Neural cell (in vitro differentiated cells): ENCODE data around the gene C14orf132. TPM values are rescaled to one million over a fixed set of nuclear protein-coding genes. Genes with fewer than 3 reads are reported as not detected.

Experiments used
- H2AFZ ChIP-seq: fragments of 200-600, 300-800 bp; sonication (generic), shearing (Covaris generic); 2 replicates; pipeline ENCODE4 v1.6.0; 2014; ENCODE audit warnings: low read depth, mild to moderate bottlenecking, antibody characterized with exemption, low read length, moderate library complexity
- H3F3A ChIP-seq: fragments of 200-600 bp; shearing (Covaris generic); 2 replicates; pipeline ENCODE4 v1.6.1; 2016; ENCODE audit warnings: mild to moderate bottlenecking, moderate library complexity, mixed read lengths, antibody characterized with exemption, low read length; ENCODE audit not compliant: insufficient read depth, poor library complexity, severe bottlenecking
- H3K27ac ChIP-seq: fragments of 200-600, 300-800 bp; sonication (generic), shearing (Covaris generic); 2 replicates; pipeline ENCODE4 v1.5.1; 2014; ENCODE audit warnings: mild to moderate bottlenecking, low read length, moderate library complexity
- H3K27me3 ChIP-seq: fragments of 300-800, 200-600 bp; sonication (generic), shearing (Covaris generic); 2 replicates; pipeline ENCODE4 v1.6.0; 2014; ENCODE audit warnings: mild to moderate bottlenecking, low read depth, low read length, moderate library complexity; ENCODE audit not compliant: insufficient read depth
- H3K36me3 ChIP-seq: fragments of 300-800, 200-600 bp; sonication (generic), shearing (Covaris generic); 2 replicates; pipeline ENCODE4 v1.5.1; 2014; ENCODE audit warnings: mild to moderate bottlenecking, antibody characterized with exemption, low read length, moderate library complexity; ENCODE audit not compliant: insufficient read depth
- H3K4me2 ChIP-seq: fragments of 300-800, 200-600 bp; sonication (generic), shearing (Covaris generic); 2 replicates; pipeline ENCODE4 v1.6.0; 2014; ENCODE audit warnings: mild to moderate bottlenecking, low read length
- H3K4me3 ChIP-seq: fragments of 300-800, 200-600 bp; sonication (generic), shearing (Covaris generic); 2 replicates; pipeline ENCODE4 v1.5.1; 2014; ENCODE audit warnings: mild to moderate bottlenecking, low read length, moderate library complexity
- H3K79me2 ChIP-seq: fragments of 200-600 bp; shearing (Covaris generic); replicated peaks from 2 replicates; pipeline ENCODE4 v1.6.0; 2014; ENCODE audit warnings: mild to moderate bottlenecking, low read length, moderate library complexity; ENCODE audit not compliant: insufficient read depth
- H3K9ac ChIP-seq: fragments of 300-800, 200-600 bp; sonication (generic), shearing (Covaris generic); 2 replicates; pipeline ENCODE4 v1.6.1; 2016; ENCODE audit warnings: mild to moderate bottlenecking, low read length, mixed read lengths
- H3K9me2 ChIP-seq: fragments of 200-600 bp; shearing (Covaris generic); 2 replicates; pipeline ENCODE4 v1.6.1; 2016; ENCODE audit warnings: mild to moderate bottlenecking, low read length, mixed read lengths; ENCODE audit not compliant: insufficient read depth
- H3K9me3 ChIP-seq: fragments of 200-600, 300-800 bp; sonication (generic), shearing (Covaris generic); 2 replicates; pipeline ENCODE4 v1.6.1; 2016; ENCODE audit warnings: mild to moderate bottlenecking, mixed run types, low read length, moderate library complexity, mixed read lengths
- H4K20me1 ChIP-seq: fragments of 200-600 bp; shearing (Covaris generic); 2 replicates; pipeline ENCODE4 v1.6.1; 2016; ENCODE audit warnings: mild to moderate bottlenecking, mixed run types; ENCODE audit not compliant: insufficient read depth
- CTCF ChIP-seq: fragments of 450-650 bp; IDR thresholded peaks from 2 replicates; pipeline ENCODE4 v1.5.1; 2014; ENCODE audit warnings: antibody characterized with exemption, mild to moderate bottlenecking, moderate library complexity; ENCODE audit not compliant: poor library complexity, severe bottlenecking
- EP300 ChIP-seq: fragments of 450-650 bp; conservative IDR thresholded peaks from 2 replicates; pipeline ENCODE4 v1.6.1; 2014; ENCODE audit warnings: antibody characterized with exemption, mild to moderate bottlenecking, moderate library complexity; ENCODE audit not compliant: poor library complexity, severe bottlenecking
- EZH2 ChIP-seq: fragments of 200-600, 300-800 bp; shearing (Covaris generic), sonication (generic); IDR thresholded peaks from 2 replicates; pipeline ENCODE4 v1.6.1; 2014; ENCODE audit warnings: antibody characterized with exemption, low read length, borderline replicate concordance, mild to moderate bottlenecking; ENCODE audit not compliant: insufficient read depth, poor library complexity, severe bottlenecking
- MXI1 ChIP-seq: fragments of 450-650 bp; conservative IDR thresholded peaks from 2 replicates; pipeline ENCODE4 v1.6.1; 2014; ENCODE audit warnings: antibody characterized with exemption, mild to moderate bottlenecking; ENCODE audit not compliant: poor library complexity, severe bottlenecking
- POLR2AphosphoS5 ChIP-seq: IDR thresholded peaks from 2 replicates; pipeline ENCODE4 v1.6.1; 2012
- RAD21 ChIP-seq: fragments of 450-650 bp; conservative IDR thresholded peaks from 2 replicates; pipeline ENCODE4 v1.6.1; 2014; ENCODE audit warnings: antibody characterized with exemption, mild to moderate bottlenecking, moderate library complexity
- REST ChIP-seq: IDR thresholded peaks from 2 replicates; pipeline ENCODE4 v1.6.1; 2012; ENCODE audit warnings: borderline replicate concordance
- SMC3 ChIP-seq: fragments of 450-650 bp; conservative IDR thresholded peaks from 2 replicates; pipeline ENCODE4 v1.6.1; 2014; ENCODE audit warnings: antibody characterized with exemption, mild to moderate bottlenecking, moderate library complexity; ENCODE audit not compliant: poor library complexity
- TAF1 ChIP-seq: IDR thresholded peaks from 2 replicates; pipeline ENCODE4 v1.6.1; 2012; ENCODE audit warnings: low read depth
- polyA plus RNA-seq: library from polyadenylated mRNA; depleted of rRNA; stranded (reverse); fragments of >200 nt; gene quantifications from 2 replicates; pipeline ENCODE4 v1.2.3, GENCODE V29; 2014

Gene C14orf132
- polyA plus RNA-seq, 1 donor from 2014 or later: 50.1 TPM

GRCh38 chr14:96038558-96038919, 623 bp upstream of the C14orf132 start:
- Histone ChIP-seq H3F3A (no peaks in the 10 kb centered on the region), H3K9ac (peak overlapping the region; percentile 89), H4K20me1 (no peaks in the 10 kb centered on the region), H3K36me3 (no peaks in the 10 kb centered on the region), H3K4me3 (peak overlapping the region; percentile 90), H3K79me2 (peaks cover 39% of the 10 kb centered on the region), H3K9me2 (no peaks in the 10 kb centered on the region), H3K4me2 (peak overlapping the region; percentile 56), H2AFZ (peak overlapping the region; percentile 61), H3K9me3 (no peaks in the 10 kb centered on the region), H3K27me3 (peaks cover 11% of the 10 kb centered on the region), H3K27ac (no peak overlapping the region)
- TF ChIP-seq REST (no peak), POLR2AphosphoS5 (no peak), RAD21 (no peak), CTCF (no peak), MXI1 (no peak), EZH2 (no peak), SMC3 (no peak), EP300 (no peak), TAF1 (no peak)

GRCh38 chr14:96039633-96040311, 610 bp downstream of the C14orf132 start:
- Histone ChIP-seq H4K20me1 (no peaks in the 10 kb centered on the region), H3K9me3 (no peaks in the 10 kb centered on the region), H3K79me2 (peaks cover 52% of the 10 kb centered on the region), H3K36me3 (no peaks in the 10 kb centered on the region), H3K27ac (peak overlapping the region; percentile 82), H3K9me2 (no peaks in the 10 kb centered on the region), H3K9ac (peak overlapping the region; percentile 89), H3K4me3 (peak overlapping the region; percentile 90), H3F3A (no peaks in the 10 kb centered on the region), H2AFZ (peak overlapping the region; percentile 78), H3K27me3 (peaks cover 11% of the 10 kb centered on the region), H3K4me2 (peak overlapping the region; percentile 94)
- TF ChIP-seq REST (peak; percentile 80), MXI1 (peak; percentile 50), EP300 (no peak), POLR2AphosphoS5 (peak; percentile 52), CTCF (peak; percentile 59), RAD21 (peak; percentile 19), TAF1 (no peak), SMC3 (no peak), EZH2 (no peak)
